Neural cell (in vitro differentiated cells): Measurements from ENCODE around the gene TXNIP. TPM values are rescaled to one million over a fixed set of nuclear protein-coding genes. Genes with fewer than 3 reads are reported as not detected.

ENCODE experiments used
- H2AFZ ChIP-seq: fragments of 200-600, 300-800 bp; sonication (generic), shearing (Covaris generic); 2 replicates; pipeline ENCODE4 v1.6.0; 2014; ENCODE audit warnings: low read depth, mild to moderate bottlenecking, antibody characterized with exemption, low read length, moderate library complexity
- H3F3A ChIP-seq: fragments of 200-600 bp; shearing (Covaris generic); 2 replicates; pipeline ENCODE4 v1.6.1; 2016; ENCODE audit warnings: mild to moderate bottlenecking, moderate library complexity, mixed read lengths, antibody characterized with exemption, low read length; ENCODE audit not compliant: insufficient read depth, poor library complexity, severe bottlenecking
- H3K27ac ChIP-seq: fragments of 200-600, 300-800 bp; sonication (generic), shearing (Covaris generic); 2 replicates; pipeline ENCODE4 v1.5.1; 2014; ENCODE audit warnings: mild to moderate bottlenecking, low read length, moderate library complexity
- H3K27me3 ChIP-seq: fragments of 300-800, 200-600 bp; sonication (generic), shearing (Covaris generic); 2 replicates; pipeline ENCODE4 v1.6.0; 2014; ENCODE audit warnings: mild to moderate bottlenecking, low read depth, low read length, moderate library complexity; ENCODE audit not compliant: insufficient read depth
- H3K36me3 ChIP-seq: fragments of 300-800, 200-600 bp; sonication (generic), shearing (Covaris generic); 2 replicates; pipeline ENCODE4 v1.5.1; 2014; ENCODE audit warnings: mild to moderate bottlenecking, antibody characterized with exemption, low read length, moderate library complexity; ENCODE audit not compliant: insufficient read depth
- H3K4me2 ChIP-seq: fragments of 300-800, 200-600 bp; sonication (generic), shearing (Covaris generic); 2 replicates; pipeline ENCODE4 v1.6.0; 2014; ENCODE audit warnings: mild to moderate bottlenecking, low read length
- H3K4me3 ChIP-seq: fragments of 300-800, 200-600 bp; sonication (generic), shearing (Covaris generic); 2 replicates; pipeline ENCODE4 v1.5.1; 2014; ENCODE audit warnings: mild to moderate bottlenecking, low read length, moderate library complexity
- H3K79me2 ChIP-seq: fragments of 200-600 bp; shearing (Covaris generic); replicated peaks from 2 replicates; pipeline ENCODE4 v1.6.0; 2014; ENCODE audit warnings: mild to moderate bottlenecking, low read length, moderate library complexity; ENCODE audit not compliant: insufficient read depth
- H3K9ac ChIP-seq: fragments of 300-800, 200-600 bp; sonication (generic), shearing (Covaris generic); 2 replicates; pipeline ENCODE4 v1.6.1; 2016; ENCODE audit warnings: mild to moderate bottlenecking, low read length, mixed read lengths
- H3K9me2 ChIP-seq: fragments of 200-600 bp; shearing (Covaris generic); 2 replicates; pipeline ENCODE4 v1.6.1; 2016; ENCODE audit warnings: mild to moderate bottlenecking, low read length, mixed read lengths; ENCODE audit not compliant: insufficient read depth
- H3K9me3 ChIP-seq: fragments of 200-600, 300-800 bp; sonication (generic), shearing (Covaris generic); 2 replicates; pipeline ENCODE4 v1.6.1; 2016; ENCODE audit warnings: mild to moderate bottlenecking, mixed run types, low read length, moderate library complexity, mixed read lengths
- H4K20me1 ChIP-seq: fragments of 200-600 bp; shearing (Covaris generic); 2 replicates; pipeline ENCODE4 v1.6.1; 2016; ENCODE audit warnings: mild to moderate bottlenecking, mixed run types; ENCODE audit not compliant: insufficient read depth
- EP300 ChIP-seq: fragments of 450-650 bp; conservative IDR thresholded peaks from 2 replicates; pipeline ENCODE4 v1.6.1; 2014; ENCODE audit warnings: antibody characterized with exemption, mild to moderate bottlenecking, moderate library complexity; ENCODE audit not compliant: poor library complexity, severe bottlenecking
- POLR2AphosphoS5 ChIP-seq: IDR thresholded peaks from 2 replicates; pipeline ENCODE4 v1.6.1; 2012
- SMC3 ChIP-seq: fragments of 450-650 bp; conservative IDR thresholded peaks from 2 replicates; pipeline ENCODE4 v1.6.1; 2014; ENCODE audit warnings: antibody characterized with exemption, mild to moderate bottlenecking, moderate library complexity; ENCODE audit not compliant: poor library complexity
- polyA plus RNA-seq: library from polyadenylated mRNA; depleted of rRNA; stranded (reverse); fragments of >200 nt; gene quantifications from 2 replicates; pipeline ENCODE4 v1.2.3, GENCODE V29; 2014
- TF ChIP-seq, protein P1 (sequence below): fragments of 450-650 bp; IDR thresholded peaks from 2 replicates; pipeline ENCODE4 v1.5.1; 2014; ENCODE audit warnings: antibody characterized with exemption, mild to moderate bottlenecking, moderate library complexity; ENCODE audit not compliant: poor library complexity, severe bottlenecking
- TF ChIP-seq, protein P2 (sequence below): IDR thresholded peaks from 2 replicates; pipeline ENCODE4 v1.6.1; 2012; ENCODE audit warnings: borderline replicate concordance

TXNIP gene
- polyA plus RNA-seq, 1 donor from 2014 or later = 140 TPM

DNA sequence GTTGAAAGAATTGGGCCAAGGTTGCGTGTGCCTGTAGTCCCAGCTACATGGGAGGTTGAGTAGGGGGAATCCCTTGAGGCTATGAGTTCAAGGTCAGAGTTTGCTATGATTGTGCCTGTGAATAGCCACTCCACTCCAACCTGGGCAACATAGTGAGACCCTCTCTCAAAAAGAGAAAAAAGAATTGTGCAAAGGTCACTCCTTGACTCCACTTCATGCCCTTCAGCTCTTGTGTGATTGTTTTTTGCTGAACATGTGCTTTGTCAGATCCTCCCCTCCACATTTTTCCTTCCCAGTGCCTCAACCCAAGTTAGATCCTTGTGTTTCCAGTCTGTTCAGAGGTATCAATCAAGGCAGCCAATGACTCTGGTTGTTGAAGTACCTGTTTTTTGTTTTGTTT lies 8.5 kb downstream of the TXNIP start:
- no peak overlapping the region for H3K27ac ChIP-seq

GRCh38 chr1:145986551-145986950 lies 9.8 kb downstream of the TXNIP start:
- Histone ChIP-seq H3K9me3 (no peaks in the 10 kb centered on the region), H3K36me3 (no peaks in the 10 kb centered on the region), H3F3A (no peaks in the 10 kb centered on the region), H3K9ac (no peak overlapping the region), H2AFZ (no peak overlapping the region), H3K4me3 (no peak overlapping the region), H3K27ac (no peak overlapping the region), H3K79me2 (peaks cover 9% of the 10 kb centered on the region), H3K9me2 (no peaks in the 10 kb centered on the region), H4K20me1 (peaks cover 5% of the 10 kb centered on the region), H3K4me2 (no peak overlapping the region), H3K27me3 (no peaks in the 10 kb centered on the region)
- TF ChIP-seq, protein P1, sequence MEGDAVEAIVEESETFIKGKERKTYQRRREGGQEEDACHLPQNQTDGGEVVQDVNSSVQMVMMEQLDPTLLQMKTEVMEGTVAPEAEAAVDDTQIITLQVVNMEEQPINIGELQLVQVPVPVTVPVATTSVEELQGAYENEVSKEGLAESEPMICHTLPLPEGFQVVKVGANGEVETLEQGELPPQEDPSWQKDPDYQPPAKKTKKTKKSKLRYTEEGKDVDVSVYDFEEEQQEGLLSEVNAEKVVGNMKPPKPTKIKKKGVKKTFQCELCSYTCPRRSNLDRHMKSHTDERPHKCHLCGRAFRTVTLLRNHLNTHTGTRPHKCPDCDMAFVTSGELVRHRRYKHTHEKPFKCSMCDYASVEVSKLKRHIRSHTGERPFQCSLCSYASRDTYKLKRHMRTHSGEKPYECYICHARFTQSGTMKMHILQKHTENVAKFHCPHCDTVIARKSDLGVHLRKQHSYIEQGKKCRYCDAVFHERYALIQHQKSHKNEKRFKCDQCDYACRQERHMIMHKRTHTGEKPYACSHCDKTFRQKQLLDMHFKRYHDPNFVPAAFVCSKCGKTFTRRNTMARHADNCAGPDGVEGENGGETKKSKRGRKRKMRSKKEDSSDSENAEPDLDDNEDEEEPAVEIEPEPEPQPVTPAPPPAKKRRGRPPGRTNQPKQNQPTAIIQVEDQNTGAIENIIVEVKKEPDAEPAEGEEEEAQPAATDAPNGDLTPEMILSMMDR = no peak
- TF ChIP-seq SMC3 = no peak
- no peak for TF ChIP-seq POLR2AphosphoS5
- TF ChIP-seq EP300 = no peak

More for the DNA sequence above, 8.5 kb downstream of the TXNIP start:
- peaks cover 19% of the 10 kb centered on the region for H4K20me1 ChIP-seq
- H3K9me3 ChIP-seq = no peaks in the 10 kb centered on the region
- no peak overlapping the region for H3K4me2 ChIP-seq
- H3K9ac ChIP-seq = no peak overlapping the region
- TF ChIP-seq EP300 = no peak
- H3K79me2 ChIP-seq = peaks cover 23% of the 10 kb centered on the region
- no peaks in the 10 kb centered on the region for H3K27me3 ChIP-seq
- H3K9me2 ChIP-seq = no peaks in the 10 kb centered on the region
- peaks cover 10% of the 10 kb centered on the region for H3K36me3 ChIP-seq
- H2AFZ ChIP-seq = no peak overlapping the region
- H3K4me3 ChIP-seq = no peak overlapping the region
- H3F3A ChIP-seq = no peaks in the 10 kb centered on the region

GRCh38 chr1:145985502-145986439 lies 10.6 kb downstream of the TXNIP start:
- Histone ChIP-seq H2AFZ (no peak overlapping the region), H3K27ac (no peak overlapping the region), H3K9me3 (no peaks in the 10 kb centered on the region), H4K20me1 (peaks cover under 1% of the 10 kb centered on the region), H3F3A (no peaks in the 10 kb centered on the region), H3K79me2 (peaks cover 4% of the 10 kb centered on the region), H3K4me3 (no peak overlapping the region), H3K27me3 (no peaks in the 10 kb centered on the region), H3K4me2 (no peak overlapping the region), H3K36me3 (no peaks in the 10 kb centered on the region), H3K9ac (no peak overlapping the region), H3K9me2 (no peaks in the 10 kb centered on the region)
- TF ChIP-seq, protein P1 = no peak
- no peak for TF ChIP-seq EP300
- TF ChIP-seq, protein P2, sequence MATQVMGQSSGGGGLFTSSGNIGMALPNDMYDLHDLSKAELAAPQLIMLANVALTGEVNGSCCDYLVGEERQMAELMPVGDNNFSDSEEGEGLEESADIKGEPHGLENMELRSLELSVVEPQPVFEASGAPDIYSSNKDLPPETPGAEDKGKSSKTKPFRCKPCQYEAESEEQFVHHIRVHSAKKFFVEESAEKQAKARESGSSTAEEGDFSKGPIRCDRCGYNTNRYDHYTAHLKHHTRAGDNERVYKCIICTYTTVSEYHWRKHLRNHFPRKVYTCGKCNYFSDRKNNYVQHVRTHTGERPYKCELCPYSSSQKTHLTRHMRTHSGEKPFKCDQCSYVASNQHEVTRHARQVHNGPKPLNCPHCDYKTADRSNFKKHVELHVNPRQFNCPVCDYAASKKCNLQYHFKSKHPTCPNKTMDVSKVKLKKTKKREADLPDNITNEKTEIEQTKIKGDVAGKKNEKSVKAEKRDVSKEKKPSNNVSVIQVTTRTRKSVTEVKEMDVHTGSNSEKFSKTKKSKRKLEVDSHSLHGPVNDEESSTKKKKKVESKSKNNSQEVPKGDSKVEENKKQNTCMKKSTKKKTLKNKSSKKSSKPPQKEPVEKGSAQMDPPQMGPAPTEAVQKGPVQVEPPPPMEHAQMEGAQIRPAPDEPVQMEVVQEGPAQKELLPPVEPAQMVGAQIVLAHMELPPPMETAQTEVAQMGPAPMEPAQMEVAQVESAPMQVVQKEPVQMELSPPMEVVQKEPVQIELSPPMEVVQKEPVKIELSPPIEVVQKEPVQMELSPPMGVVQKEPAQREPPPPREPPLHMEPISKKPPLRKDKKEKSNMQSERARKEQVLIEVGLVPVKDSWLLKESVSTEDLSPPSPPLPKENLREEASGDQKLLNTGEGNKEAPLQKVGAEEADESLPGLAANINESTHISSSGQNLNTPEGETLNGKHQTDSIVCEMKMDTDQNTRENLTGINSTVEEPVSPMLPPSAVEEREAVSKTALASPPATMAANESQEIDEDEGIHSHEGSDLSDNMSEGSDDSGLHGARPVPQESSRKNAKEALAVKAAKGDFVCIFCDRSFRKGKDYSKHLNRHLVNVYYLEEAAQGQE = no peak
